Measurements from ENCODE around the gene ACBD6. TPM values are rescaled to one million over a fixed set of nuclear protein-coding genes. Genes with fewer than 3 reads are reported as not detected.

ACBD6 gene
- total RNA-seq, 2 experiments from 2014 or later = 45.6 to 46.8 TPM

DNA sequence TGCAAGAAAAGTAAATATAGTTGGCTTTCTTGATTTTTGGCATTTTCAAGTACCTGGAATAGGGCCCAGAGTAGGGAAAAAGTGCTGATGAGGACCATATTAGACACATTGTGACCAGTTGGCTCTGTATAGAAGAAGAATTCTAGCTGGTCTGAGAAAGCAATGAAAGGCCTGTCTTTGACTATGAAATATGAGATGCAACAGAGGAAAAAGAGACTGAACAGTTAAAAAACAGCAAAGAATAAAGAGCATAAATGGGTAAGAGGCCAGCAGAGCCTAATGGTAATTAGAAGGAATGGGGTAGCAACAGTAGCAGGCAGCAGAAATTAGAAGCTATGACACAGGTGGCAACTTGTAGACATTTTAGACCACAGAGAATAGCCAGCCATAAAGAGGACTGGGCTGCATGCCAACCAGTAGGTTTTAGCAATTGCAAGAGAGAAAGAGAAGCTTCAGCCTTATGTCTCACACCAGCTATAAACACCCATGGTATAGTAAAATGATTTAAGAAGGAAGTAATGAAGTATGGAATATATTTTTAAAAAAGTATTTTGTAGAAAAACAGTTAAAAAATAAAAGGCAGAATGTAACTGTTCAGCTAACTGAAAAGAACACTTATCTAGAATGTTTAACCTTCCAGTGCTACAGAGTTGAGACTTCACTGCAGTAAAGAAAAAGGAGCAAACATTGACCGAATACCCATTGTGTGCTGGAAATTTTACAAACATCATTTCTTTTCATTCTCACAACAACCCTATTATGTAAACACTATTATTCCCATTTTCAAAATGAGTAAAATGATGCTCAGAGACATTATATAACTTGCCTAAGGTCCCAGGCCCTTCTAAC is 158.2 kb downstream of the ACBD6 start:
- no peak for DNase-seq
- Mint-ChIP-seq H3K9me3 (ENCODE audit: low read depth) (peaks cover 9% of the 10 kb centered on the region), H3K36me3 (ENCODE audit: low read depth) (peaks cover 18% of the 10 kb centered on the region), H3K27ac (no peak overlapping the region), H3K27me3 (no peaks in the 10 kb centered on the region), H3K4me1 (peaks cover 2% of the 10 kb centered on the region), H3K4me3 (no peak overlapping the region)
- intact Hi-C loops (cut with DNase I, micrococcal nuclease) = no loop called here
- no peak for ATAC-seq
- CTCF ChIA-PET = interaction anchor here (0.7 kb wide), 1 partner anchor 865 kb away, joined by 4 read pairs; no protein-coding TSS in a partner anchor
- POLR2A ChIA-PET = interaction anchor here (1.1 kb wide), 1 partner anchor 14 kb away, joined by 6 read pairs; no protein-coding TSS in a partner anchor

DNA sequence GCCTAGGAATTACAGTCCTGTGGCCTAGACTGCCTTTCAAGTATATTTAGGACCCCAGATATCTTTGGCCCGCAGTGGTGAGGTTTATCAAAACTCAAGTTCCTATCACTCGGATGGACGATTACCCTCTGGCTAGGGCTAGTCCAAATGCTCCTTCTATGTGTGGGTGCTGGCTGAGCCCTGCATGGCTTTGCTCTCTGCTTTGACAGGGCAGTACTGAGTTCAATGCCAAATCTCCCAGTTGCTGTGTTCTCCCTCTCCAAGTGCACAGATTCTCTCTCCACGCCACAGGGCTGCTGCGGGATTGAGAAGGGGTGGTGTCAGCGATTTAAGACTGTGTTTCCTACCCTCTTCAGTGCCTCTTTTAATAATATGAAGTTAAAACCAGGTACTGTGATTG is 175.3 kb downstream of the ACBD6 start:
- Mint-ChIP-seq H3K36me3 (ENCODE audit: low read depth) (peaks cover 16% of the 10 kb centered on the region), H3K4me3 (no peak overlapping the region), H3K9me3 (ENCODE audit: low read depth) (peaks cover 4% of the 10 kb centered on the region), H3K27ac (no peak overlapping the region), H3K4me1 (no peaks in the 10 kb centered on the region), H3K27me3 (no peaks in the 10 kb centered on the region)
- ChIA-PET POLR2A (no interaction called here), CTCF (no interaction called here)
- ATAC-seq (no peak), DNase-seq (no peak)
- intact Hi-C loops (cut with DNase I, micrococcal nuclease) = no loop called here

DNA sequence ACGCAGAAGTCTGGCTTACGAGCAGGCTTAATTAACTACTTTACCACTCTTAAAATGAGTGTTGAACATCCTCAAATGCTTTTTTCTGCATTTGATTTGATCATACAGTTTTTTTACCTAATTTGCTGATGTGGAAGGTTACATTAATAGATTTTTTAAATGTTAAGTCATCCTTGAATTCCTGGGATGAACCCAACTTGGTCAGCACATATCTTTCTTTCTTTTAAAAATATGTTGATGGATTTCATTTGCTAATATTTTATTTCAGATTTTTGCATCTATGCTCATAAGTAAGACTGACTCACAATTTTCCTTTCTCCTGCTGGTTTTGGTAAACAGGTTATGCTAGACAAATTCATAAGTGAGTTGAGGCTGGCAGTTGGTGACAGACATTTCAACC is 189.5 kb downstream of the ACBD6 start:
- peaks cover 8% of the 10 kb centered on the region for H3K4me1 Mint-ChIP-seq
- no peak for DNase-seq
- no peaks in the 10 kb centered on the region for H3K27me3 Mint-ChIP-seq
- POLR2A ChIA-PET = no interaction called here
- ATAC-seq = no peak
- CTCF ChIA-PET = interaction anchor here (0.6 to 0.8 kb wide), 3 partner anchors 16 to 522 kb away, joined by 3 read pairs; no protein-coding TSS in a partner anchor
- peaks cover 3% of the 10 kb centered on the region for H3K9me3 Mint-ChIP-seq (ENCODE audit: low read depth)
- intact Hi-C loops (cut with DNase I, micrococcal nuclease) = no loop called here
- no peak overlapping the region for H3K4me3 Mint-ChIP-seq
- no peak overlapping the region for H3K27ac Mint-ChIP-seq
- H3K36me3 Mint-ChIP-seq (ENCODE audit: low read depth) = peaks cover 29% of the 10 kb centered on the region

DNA sequence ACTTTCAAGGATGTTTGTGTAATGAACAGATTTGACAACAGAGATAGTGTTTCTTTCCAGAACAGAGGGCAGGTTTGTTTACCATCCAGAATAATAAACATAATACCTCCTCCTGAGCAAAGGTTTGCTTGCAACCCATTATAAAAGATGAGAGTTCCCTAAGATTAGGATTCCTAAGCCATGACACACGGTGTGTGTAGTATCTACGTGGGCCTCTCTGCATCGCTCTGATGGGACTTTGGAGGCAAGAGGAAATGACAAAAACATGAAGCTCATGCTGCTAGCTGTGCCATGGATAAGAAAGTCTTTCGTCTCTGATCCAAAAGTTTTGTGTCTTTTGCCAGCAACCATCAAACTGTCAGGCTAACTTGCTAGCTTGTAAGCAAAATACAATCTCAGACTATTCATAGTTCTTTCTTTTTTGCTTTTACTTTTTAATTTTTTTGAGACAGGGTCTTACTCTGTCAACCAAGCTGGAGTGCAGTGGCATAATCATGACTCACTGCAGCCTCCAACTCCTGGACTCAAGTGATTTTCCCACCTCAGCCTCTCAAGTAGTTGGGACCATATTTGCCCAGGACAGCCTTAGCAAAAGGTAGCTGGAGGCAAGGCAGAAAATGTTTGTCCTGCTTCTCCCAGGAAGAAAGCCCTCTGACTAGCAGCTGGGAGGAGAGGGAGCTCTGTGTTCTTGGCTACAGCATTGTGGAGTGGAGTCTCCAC is 191.2 kb downstream of the ACBD6 start:
- Mint-ChIP-seq H3K27me3 (no peaks in the 10 kb centered on the region), H3K36me3 (ENCODE audit: low read depth) (peaks cover 39% of the 10 kb centered on the region), H3K4me1 (peaks cover under 1% of the 10 kb centered on the region), H3K4me3 (no peak overlapping the region), H3K27ac (no peak overlapping the region), H3K9me3 (ENCODE audit: low read depth) (peaks cover 10% of the 10 kb centered on the region)
- POLR2A ChIA-PET = no interaction called here
- DNase-seq = no peak
- CTCF ChIA-PET = no interaction called here
- intact Hi-C loops (cut with DNase I, micrococcal nuclease) = no loop called here
- ATAC-seq = no peak

GRCh38 chr1:180310095-180310494 is 192.3 kb downstream of the ACBD6 start:
- Mint-ChIP-seq H3K4me1 (no peaks in the 10 kb centered on the region), H3K36me3 (ENCODE audit: low read depth) (peaks cover 43% of the 10 kb centered on the region), H3K9me3 (ENCODE audit: low read depth) (peaks cover 10% of the 10 kb centered on the region), H3K27me3 (no peaks in the 10 kb centered on the region), H3K27ac (no peak overlapping the region), H3K4me3 (no peak overlapping the region)
- no peak for ATAC-seq
- ChIA-PET POLR2A (no interaction called here), CTCF (interaction anchor here (0.9 kb wide), 1 partner anchor 16 kb away, joined by 3 read pairs; no protein-coding TSS in a partner anchor)
- intact Hi-C loops (cut with DNase I, micrococcal nuclease) = no loop called here
- no peak for DNase-seq

DNA sequence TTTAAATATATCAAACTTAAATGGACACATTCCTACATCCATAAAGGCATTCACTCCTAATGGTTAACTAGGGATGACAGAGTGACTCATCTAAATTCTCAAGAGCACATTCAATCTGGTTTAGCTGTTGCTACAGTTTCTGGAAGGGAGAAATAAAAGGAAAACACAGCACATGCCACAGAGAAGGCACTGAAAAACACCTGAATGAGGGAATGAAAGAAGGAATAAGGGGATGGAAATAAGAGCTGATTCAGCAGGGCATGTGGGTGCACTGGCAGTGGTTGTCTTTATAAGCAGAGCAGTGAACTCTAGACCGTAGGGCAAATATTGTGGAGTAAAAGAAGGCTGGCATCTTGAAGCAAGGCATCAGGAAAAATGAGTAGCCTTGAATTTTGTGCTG is 193.0 kb downstream of the ACBD6 start:
- no peak for ATAC-seq
- intact Hi-C loops (cut with DNase I, micrococcal nuclease) = no loop called here
- no peaks in the 10 kb centered on the region for H3K27me3 Mint-ChIP-seq
- H3K4me1 Mint-ChIP-seq = no peaks in the 10 kb centered on the region
- H3K27ac Mint-ChIP-seq = no peak overlapping the region
- no peak overlapping the region for H3K4me3 Mint-ChIP-seq
- H3K36me3 Mint-ChIP-seq (ENCODE audit: low read depth) = peaks cover 45% of the 10 kb centered on the region
- H3K9me3 Mint-ChIP-seq (ENCODE audit: low read depth) = peaks cover 10% of the 10 kb centered on the region
- CTCF ChIA-PET = interaction anchor here (0.9 to 1.1 kb wide), 2 partner anchors 17 to 47 kb away, joined by 3 to 4 read pairs; no protein-coding TSS in a partner anchor
- no peak for DNase-seq
- POLR2A ChIA-PET = no interaction called here

- Mint-ChIP-seq H3K4me1 (peaks cover 9% of the 10 kb centered on the region), H3K4me3 (no peak overlapping the region), H3K27ac (no peak overlapping the region), H3K9me3 (ENCODE audit: low read depth) (no peaks in the 10 kb centered on the region), H3K36me3 (ENCODE audit: low read depth) (peaks cover 17% of the 10 kb centered on the region), H3K27me3 (no peaks in the 10 kb centered on the region)
- intact Hi-C loops (cut with DNase I, micrococcal nuclease) = no loop called here
- DNase-seq (no peak), ATAC-seq (no peak)
- CTCF ChIA-PET = no interaction called here
- POLR2A ChIA-PET = no interaction called here
These were observed 201.1 kb downstream of the ACBD6 start for GRCh38 chr1:180301135-180301742.

GRCh38 chr1:180299479-180300221 is 202.7 kb downstream of the ACBD6 start:
- POLR2A ChIA-PET = no interaction called here
- H3K9me3 Mint-ChIP-seq (ENCODE audit: low read depth) = no peaks in the 10 kb centered on the region
- intact Hi-C loops (cut with DNase I, micrococcal nuclease) = no loop called here
- ATAC-seq (no peak), DNase-seq (no peak)
- no peak overlapping the region for H3K4me3 Mint-ChIP-seq
- no peaks in the 10 kb centered on the region for H3K27me3 Mint-ChIP-seq
- H3K4me1 Mint-ChIP-seq = peaks cover 15% of the 10 kb centered on the region
- no peak overlapping the region for H3K27ac Mint-ChIP-seq
- H3K36me3 Mint-ChIP-seq (ENCODE audit: low read depth) = peaks cover 19% of the 10 kb centered on the region
- CTCF ChIA-PET = no interaction called here

- Mint-ChIP-seq H3K27ac (no peak overlapping the region), H3K4me1 (peaks cover 22% of the 10 kb centered on the region), H3K36me3 (ENCODE audit: low read depth) (peaks cover 16% of the 10 kb centered on the region), H3K4me3 (no peak overlapping the region), H3K9me3 (ENCODE audit: low read depth) (no peaks in the 10 kb centered on the region), H3K27me3 (no peaks in the 10 kb centered on the region)
- no peak for DNase-seq
- ChIA-PET CTCF (no interaction called here), POLR2A (no interaction called here)
- intact Hi-C loops (cut with DNase I, micrococcal nuclease) = no loop called here
- ATAC-seq = no peak
These were observed 206.4 kb downstream of the ACBD6 start for GRCh38 chr1:180295999-180296398.

GRCh38 chr1:180294711-180295110 is 207.7 kb downstream of the ACBD6 start:
- no peak overlapping the region for H3K27ac Mint-ChIP-seq
- intact Hi-C loops (cut with DNase I, micrococcal nuclease) = no loop called here
- H3K4me3 Mint-ChIP-seq = no peak overlapping the region

GRCh38 chr1:180291004-180291403 is 211.4 kb downstream of the ACBD6 start:
- Mint-ChIP-seq H3K36me3 (ENCODE audit: low read depth) (peaks cover 13% of the 10 kb centered on the region), H3K27me3 (no peaks in the 10 kb centered on the region), H3K4me1 (peaks cover 30% of the 10 kb centered on the region), H3K4me3 (no peak overlapping the region), H3K9me3 (ENCODE audit: low read depth) (no peaks in the 10 kb centered on the region), H3K27ac (no peak overlapping the region)
- intact Hi-C loops (cut with DNase I, micrococcal nuclease) = no loop called here
- ATAC-seq = peak; percentile 16
- ChIA-PET CTCF (no interaction called here), POLR2A (no interaction called here)
- DNase-seq = no peak

More at GRCh38 chr1:180294711-180295110, 207.7 kb downstream of the ACBD6 start:
- ATAC-seq (no peak), DNase-seq (no peak)
- Mint-ChIP-seq H3K9me3 (ENCODE audit: low read depth) (no peaks in the 10 kb centered on the region), H3K27me3 (no peaks in the 10 kb centered on the region), H3K36me3 (ENCODE audit: low read depth) (peaks cover 16% of the 10 kb centered on the region), H3K4me1 (peaks cover 33% of the 10 kb centered on the region)
- ChIA-PET POLR2A (no interaction called here), CTCF (no interaction called here)

Measured in activated CD4-positive, alpha-beta T cell treated with anti-CD3 and anti-CD28 coated beads for 36 hours (primary cell).